IMR-90 (cell line): ENCODE measurements around the gene RIOK2. TPM values are rescaled to one million over a fixed set of nuclear protein-coding genes. Genes with fewer than 3 reads are reported as not detected.

Experiments used
- ATAC-seq: fragments of 200-7000 bp; cut with Tn5 transposase; 2 replicates; pipeline ENCODE4 v1.9.1; 2020; ENCODE audit warnings: low read depth, mild to moderate bottlenecking, moderate library complexity
- BruUV-seq: library from RNA; stranded (reverse); fragments of 400-500 nt; replicated peaks from 2 replicates; lab custom pipeline; 2021; lab: Mats Ljungman, UMichigan
- CTCF ChIA-PET: fragments of 300-600 bp; formaldehyde crosslinking; extraction: SDS; loops from one replicate; lab custom pipeline; 2021; ENCODE audit warnings: antibody characterized with exemption; lab: Yijun Ruan, JAX
- POLR2A ChIA-PET: fragments of 300-600 bp; sonication (Branson Sonifier 250); formaldehyde crosslinking; loops from one replicate; lab custom pipeline; 2022; ENCODE audit warnings: antibody characterized with exemption; ENCODE audit not compliant: unreplicated experiment; lab: Charles Lee
- DNase-seq: peaks from one replicate; pipeline ENCODE4 v3.0.0; 2013
- H2AFZ ChIP-seq: replicated peaks from 2 replicates; pipeline ENCODE3; 2013; ENCODE audit warnings: low read length, mild to moderate bottlenecking; ENCODE audit not compliant: poor library complexity
- H2AK5ac ChIP-seq: 2 replicates; pipeline ENCODE4 v1.6.1; 2013; ENCODE audit warnings: low read depth, low read length, inconsistent platforms
- H2AK9ac ChIP-seq: replicated peaks from 2 replicates; pipeline ENCODE3; 2013; ENCODE audit warnings: mild to moderate bottlenecking, low read depth, low read length, moderate library complexity; ENCODE audit not compliant: poor library complexity
- H2BK120ac ChIP-seq: 2 replicates; pipeline ENCODE4 v1.6.1; 2013; ENCODE audit warnings: low read depth, low read length, inconsistent platforms
- H2BK15ac ChIP-seq: 3 replicates; pipeline ENCODE4 v1.6.1; 2013; ENCODE audit warnings: low read depth, low read length, inconsistent platforms
- H2BK20ac ChIP-seq: 2 replicates; pipeline ENCODE4 v1.6.1; 2013; ENCODE audit warnings: low read depth, mild to moderate bottlenecking, inconsistent platforms, low read length, moderate library complexity
- H2BK5ac ChIP-seq: 2 replicates; pipeline ENCODE4 v1.6.1; 2013; ENCODE audit warnings: mild to moderate bottlenecking, low read depth, low read length, inconsistent platforms; ENCODE audit not compliant: poor library complexity, severe bottlenecking
- H3K14ac ChIP-seq: replicated peaks from 2 replicates; pipeline ENCODE4 v1.6.1; 2013; ENCODE audit warnings: low read depth, low read length, inconsistent platforms
- H3K18ac ChIP-seq: 2 replicates; pipeline ENCODE4 v1.6.1; 2013; ENCODE audit warnings: low read depth, low read length, control low read depth
- H3K23ac ChIP-seq: 2 replicates; pipeline ENCODE4 v1.6.1; 2013; ENCODE audit warnings: low read depth, low read length, inconsistent platforms
- H3K27ac ChIP-seq: 2 replicates; pipeline ENCODE4 v1.5.1; 2013; ENCODE audit warnings: mild to moderate bottlenecking, control low read depth, low read length; ENCODE audit not compliant: insufficient read depth
- H3K27me3 ChIP-seq: 2 replicates; pipeline ENCODE4 v1.6.1; 2013; ENCODE audit warnings: low read length; ENCODE audit not compliant: control insufficient read depth, insufficient read depth
- H3K36me3 ChIP-seq: 2 replicates; pipeline ENCODE4 v1.6.1; 2013; ENCODE audit warnings: low read length, mixed read lengths; ENCODE audit not compliant: control insufficient read depth, insufficient read depth
- H3K4ac ChIP-seq: 2 replicates; pipeline ENCODE4 v1.6.1; 2013; ENCODE audit warnings: low read depth, low read length, inconsistent platforms
- H3K4me1 ChIP-seq: 2 replicates; pipeline ENCODE4 v1.6.1; 2013; ENCODE audit warnings: low read length, mixed read lengths; ENCODE audit not compliant: control insufficient read depth, insufficient read depth
- H3K4me2 ChIP-seq: 2 replicates; pipeline ENCODE4 v1.6.1; 2013; ENCODE audit warnings: low read depth, mild to moderate bottlenecking, control low read depth, low read length, moderate library complexity
- H3K4me3 ChIP-seq: 2 replicates; pipeline ENCODE4 v1.5.1; 2013; ENCODE audit warnings: low read depth, mild to moderate bottlenecking, control low read depth, low read length, moderate library complexity; ENCODE audit not compliant: insufficient read depth
- H3K56ac ChIP-seq: 2 replicates; pipeline ENCODE4 v1.6.1; 2013; ENCODE audit warnings: low read length, inconsistent platforms; ENCODE audit not compliant: insufficient read depth; ENCODE audit errors: extremely low read depth
- H3K79me1 ChIP-seq, 2 experiments: 2 replicates each; pipeline ENCODE4 v1.6.1; 2013; ENCODE audit warnings: low read length in 2 of 2, inconsistent platforms in 1 of 2, low read depth in 1 of 2
- H3K9ac ChIP-seq: 2 replicates; pipeline ENCODE4 v1.6.1; 2013; ENCODE audit warnings: low read depth, low read length, control low read depth
- H3K9me1 ChIP-seq: 2 replicates; pipeline ENCODE4 v1.6.1; 2013; ENCODE audit warnings: low read length, inconsistent platforms; ENCODE audit not compliant: insufficient read depth
- H3K9me3 ChIP-seq: 2 replicates; pipeline ENCODE4 v1.6.1; 2013; ENCODE audit warnings: low read length; ENCODE audit not compliant: control insufficient read depth, insufficient read depth
- H4K20me1 ChIP-seq: 2 replicates; pipeline ENCODE4 v1.6.1; 2013; ENCODE audit warnings: low read length, inconsistent platforms; ENCODE audit not compliant: insufficient read depth
- H4K5ac ChIP-seq: 2 replicates; pipeline ENCODE4 v1.6.1; 2013; ENCODE audit warnings: mild to moderate bottlenecking, low read depth, low read length, control low read depth
- H4K8ac ChIP-seq, 2 experiments: 2 replicates each; pipeline ENCODE4 v1.6.1; 2013; ENCODE audit warnings: low read depth in 2 of 2, low read length in 2 of 2, control low read depth in 1 of 2, inconsistent platforms in 1 of 2
- H4K91ac ChIP-seq: 2 replicates; pipeline ENCODE4 v1.6.1; 2013; ENCODE audit warnings: low read depth, low read length, inconsistent platforms; ENCODE audit not compliant: insufficient read depth
- BHLHE40 ChIP-seq: fragments of 150-350 bp; IDR thresholded peaks from 2 replicates; pipeline ENCODE4 v1.6.1; 2016; ENCODE audit warnings: mild to moderate bottlenecking, low read depth, low read length
- CEBPB ChIP-seq: IDR thresholded peaks from 2 replicates; pipeline ENCODE4 v1.6.1; 2012; ENCODE audit warnings: low read depth, low read length, improper control_type of control experiment
- CHD1 ChIP-seq: IDR thresholded peaks from 2 replicates; pipeline ENCODE4 v1.6.1; 2012; ENCODE audit warnings: low read depth, low read length, improper control_type of control experiment
- FOS ChIP-seq: fragments of 150-350 bp; IDR thresholded peaks from 2 replicates; pipeline ENCODE4 v1.6.1; 2016; ENCODE audit warnings: low read depth, low read length
- MAFK ChIP-seq: IDR thresholded peaks from 2 replicates; pipeline ENCODE4 v1.6.1; 2012; ENCODE audit warnings: low read depth, low read length, improper control_type of control experiment
- MAZ ChIP-seq: IDR thresholded peaks from 2 replicates; pipeline ENCODE4 v1.6.1; 2012; ENCODE audit warnings: low read depth, mild to moderate bottlenecking, low read length, improper control_type of control experiment, moderate library complexity, borderline replicate concordance
- MXI1 ChIP-seq: IDR thresholded peaks from 2 replicates; pipeline ENCODE4 v1.6.1; 2012; ENCODE audit warnings: low read depth, mild to moderate bottlenecking, low read length, moderate library complexity, borderline replicate concordance
- NFE2L2 ChIP-seq: fragments of 150-350 bp; IDR thresholded peaks from 2 replicates; pipeline ENCODE4 v1.6.1; 2016; ENCODE audit warnings: low read depth, mild to moderate bottlenecking, low read length
- POLR2A ChIP-seq: IDR thresholded peaks from 2 replicates; pipeline ENCODE4 v1.6.1; 2012; ENCODE audit warnings: mild to moderate bottlenecking, low read depth, low read length
- RAD21 ChIP-seq: IDR thresholded peaks from 2 replicates; pipeline ENCODE4 v1.6.1; 2012; ENCODE audit warnings: low read length, improper control_type of control experiment
- RCOR1 ChIP-seq: IDR thresholded peaks from 2 replicates; pipeline ENCODE4 v1.6.1; 2012; ENCODE audit warnings: mild to moderate bottlenecking, low read length, improper control_type of control experiment; ENCODE audit not compliant: insufficient replicate concordance
- RFX5 ChIP-seq: IDR thresholded peaks from 2 replicates; pipeline ENCODE4 v1.8.0; 2012; ENCODE audit warnings: low read depth, mild to moderate bottlenecking, low read length, moderate library complexity
- SMC3 ChIP-seq: fragments of 150-350 bp; IDR thresholded peaks from 2 replicates; pipeline ENCODE4 v1.6.1; 2016; ENCODE audit warnings: low read depth, mild to moderate bottlenecking, antibody characterized with exemption, low read length, moderate library complexity
- WGBS, 2 experiments: methylation state at CpG; one replicate each; pipeline versions ENCODE4 v1.1.5 to v1.1.7; 2013; ENCODE audit warnings: missing lambda C conversion rate in 2 of 2; ENCODE audit not compliant: insufficient read length in 1 of 2; ENCODE audit errors: extremely low coverage in 2 of 2; 5-methylcytosine and 5-hydroxymethylcytosine counted together
- dilution Hi-C: fragments of 300-500 bp; cut with HindIII; formaldehyde crosslinking; loops from one replicate; pipeline ENCODE4 v1.14.3; 2018; ENCODE audit warnings: low sequenced_read_pairs; ENCODE audit not compliant: unreplicated experiment
- in situ Hi-C: fragments of 300-500 bp; cut with MboI; formaldehyde crosslinking; loops from 3 replicates; pipeline ENCODE4 v1.14.3; 2019; ENCODE audit warnings: low sequenced_read_pairs, inconsistent platforms, mixed read lengths
- intact Hi-C: fragments of 100-400 bp; cut with micrococcal nuclease; formaldehyde crosslinking; loops from 2 replicates; pipeline ENCODE4 v1.10.0; 2022
- polyA plus RNA-seq, 3 experiments: library from polyadenylated mRNA; depleted of rRNA; stranded (reverse); fragments of >200 nt; gene quantifications; 2 replicates each; pipeline ENCODE4 v1.2.3, GENCODE V29; 2012; ENCODE audit warnings: low replicate concordance in 1 of 3
- total RNA-seq: library from RNA; depleted of rRNA; stranded (reverse); fragments of >200 nt; gene quantifications from 2 replicates; pipeline ENCODE4 v1.2.3, GENCODE V29; 2012
- TF ChIP-seq, protein P1 (sequence below): conservative IDR thresholded peaks from 2 replicates; pipeline ENCODE4 v1.5.1; 2012; ENCODE audit warnings: mild to moderate bottlenecking, low read depth, low read length, improper control_type of control experiment
- TF ChIP-seq, protein P2 (sequence below): fragments of 150-350 bp; IDR thresholded peaks from 2 replicates; pipeline ENCODE4 v1.6.1; 2016; ENCODE audit warnings: low read depth, mild to moderate bottlenecking, low read length, moderate library complexity, borderline replicate concordance
- TF ChIP-seq, protein P3 (sequence below): fragments of 150-350 bp; IDR thresholded peaks from 2 replicates; pipeline ENCODE4 v1.6.1; 2017; ENCODE audit warnings: mild to moderate bottlenecking, antibody characterized with exemption, low read length, low read depth

Gene RIOK2
- total and polyA plus RNA-seq, 2 of the 4 experiments (the other 2 are of a cell fraction) = 10.7 to 17.7 TPM

DNA sequence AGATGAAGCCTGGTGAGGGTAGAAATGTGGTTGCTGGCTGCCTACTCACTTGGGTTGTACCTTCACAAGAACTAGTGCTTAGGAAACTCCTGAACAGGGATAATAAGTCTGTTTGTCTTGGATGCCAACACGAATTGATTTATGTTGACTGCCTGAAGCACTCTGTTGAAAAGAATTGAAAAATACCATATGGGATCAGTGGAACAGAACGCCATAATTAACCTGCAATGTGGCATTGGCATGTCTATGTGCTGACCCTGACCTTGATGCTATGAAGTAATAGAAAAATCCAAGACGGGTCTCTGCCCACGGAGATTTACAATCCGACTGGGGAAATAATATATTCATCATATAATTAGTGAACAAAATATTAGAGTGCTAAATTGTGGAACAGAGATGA is 51.1 kb downstream of the RIOK2 start:
- H4K8ac ChIP-seq = no peak overlapping the region
- no peak overlapping the region for H2AK5ac ChIP-seq
- no TSS peak for BruUV-seq
- no peak overlapping the region for H3K27ac ChIP-seq
- CTCF ChIA-PET = no interaction called here
- peaks cover 36% of the 10 kb centered on the region for H3K27me3 ChIP-seq
- dilution Hi-C loops (no loop called here), in situ Hi-C loops (no loop called here), intact Hi-C loops (no loop called here)
- H3K9me1 ChIP-seq = no peaks in the 10 kb centered on the region
- H3K4ac ChIP-seq = no peak overlapping the region
- H3K4me3 ChIP-seq = no peak overlapping the region
- DNase-seq = no peak
- H2BK20ac ChIP-seq = no peak overlapping the region
- no peak overlapping the region for H3K56ac ChIP-seq
- H3K9me3 ChIP-seq = no peaks in the 10 kb centered on the region
- POLR2A ChIA-PET = no interaction called here
- H3K23ac ChIP-seq = no peak overlapping the region
- no peak overlapping the region for H2AK9ac ChIP-seq
- H3K4me2 ChIP-seq = no peak overlapping the region
- H2BK120ac ChIP-seq = no peak overlapping the region
- no peak overlapping the region for H2BK5ac ChIP-seq
- no peaks in the 10 kb centered on the region for H3K36me3 ChIP-seq
- H3K79me1 ChIP-seq = no peaks in the 10 kb centered on the region
- no peak for ATAC-seq
- H3K4me1 ChIP-seq = no peaks in the 10 kb centered on the region
- no peak overlapping the region for H3K9ac ChIP-seq
- no peak overlapping the region for H4K5ac ChIP-seq
- WGBS, 2 experiments = no CpG with 5 or more reads among the region's 5 CpGs
- H4K20me1 ChIP-seq = no peaks in the 10 kb centered on the region
- H3K14ac ChIP-seq = no peak overlapping the region
- H4K91ac ChIP-seq = no peak overlapping the region
- H2BK15ac ChIP-seq = no peak overlapping the region
- no peak overlapping the region for H2AFZ ChIP-seq
- TF ChIP-seq RAD21 = no peak
- no peak for TF ChIP-seq CHD1
- TF ChIP-seq MAZ = no peak
- TF ChIP-seq RFX5 = no peak
- TF ChIP-seq, protein P1, sequence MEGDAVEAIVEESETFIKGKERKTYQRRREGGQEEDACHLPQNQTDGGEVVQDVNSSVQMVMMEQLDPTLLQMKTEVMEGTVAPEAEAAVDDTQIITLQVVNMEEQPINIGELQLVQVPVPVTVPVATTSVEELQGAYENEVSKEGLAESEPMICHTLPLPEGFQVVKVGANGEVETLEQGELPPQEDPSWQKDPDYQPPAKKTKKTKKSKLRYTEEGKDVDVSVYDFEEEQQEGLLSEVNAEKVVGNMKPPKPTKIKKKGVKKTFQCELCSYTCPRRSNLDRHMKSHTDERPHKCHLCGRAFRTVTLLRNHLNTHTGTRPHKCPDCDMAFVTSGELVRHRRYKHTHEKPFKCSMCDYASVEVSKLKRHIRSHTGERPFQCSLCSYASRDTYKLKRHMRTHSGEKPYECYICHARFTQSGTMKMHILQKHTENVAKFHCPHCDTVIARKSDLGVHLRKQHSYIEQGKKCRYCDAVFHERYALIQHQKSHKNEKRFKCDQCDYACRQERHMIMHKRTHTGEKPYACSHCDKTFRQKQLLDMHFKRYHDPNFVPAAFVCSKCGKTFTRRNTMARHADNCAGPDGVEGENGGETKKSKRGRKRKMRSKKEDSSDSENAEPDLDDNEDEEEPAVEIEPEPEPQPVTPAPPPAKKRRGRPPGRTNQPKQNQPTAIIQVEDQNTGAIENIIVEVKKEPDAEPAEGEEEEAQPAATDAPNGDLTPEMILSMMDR = no peak
- no peak for TF ChIP-seq RCOR1
- no peak for TF ChIP-seq MXI1
- no peak for TF ChIP-seq CEBPB
- TF ChIP-seq, protein P2, sequence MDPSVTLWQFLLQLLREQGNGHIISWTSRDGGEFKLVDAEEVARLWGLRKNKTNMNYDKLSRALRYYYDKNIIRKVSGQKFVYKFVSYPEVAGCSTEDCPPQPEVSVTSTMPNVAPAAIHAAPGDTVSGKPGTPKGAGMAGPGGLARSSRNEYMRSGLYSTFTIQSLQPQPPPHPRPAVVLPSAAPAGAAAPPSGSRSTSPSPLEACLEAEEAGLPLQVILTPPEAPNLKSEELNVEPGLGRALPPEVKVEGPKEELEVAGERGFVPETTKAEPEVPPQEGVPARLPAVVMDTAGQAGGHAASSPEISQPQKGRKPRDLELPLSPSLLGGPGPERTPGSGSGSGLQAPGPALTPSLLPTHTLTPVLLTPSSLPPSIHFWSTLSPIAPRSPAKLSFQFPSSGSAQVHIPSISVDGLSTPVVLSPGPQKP = no peak
- TF ChIP-seq MAFK = no peak
- TF ChIP-seq NFE2L2 = no peak
- TF ChIP-seq, protein P3, sequence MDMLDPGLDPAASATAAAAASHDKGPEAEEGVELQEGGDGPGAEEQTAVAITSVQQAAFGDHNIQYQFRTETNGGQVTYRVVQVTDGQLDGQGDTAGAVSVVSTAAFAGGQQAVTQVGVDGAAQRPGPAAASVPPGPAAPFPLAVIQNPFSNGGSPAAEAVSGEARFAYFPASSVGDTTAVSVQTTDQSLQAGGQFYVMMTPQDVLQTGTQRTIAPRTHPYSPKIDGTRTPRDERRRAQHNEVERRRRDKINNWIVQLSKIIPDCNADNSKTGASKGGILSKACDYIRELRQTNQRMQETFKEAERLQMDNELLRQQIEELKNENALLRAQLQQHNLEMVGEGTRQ = no peak
- TF ChIP-seq SMC3 = no peak
- TF ChIP-seq BHLHE40 = no peak
- TF ChIP-seq POLR2A = no peak
- no peak for TF ChIP-seq FOS
- H3K18ac ChIP-seq = no peak overlapping the region
